Neutrophil (primary cell): ENCODE data around the gene ZBTB9.
"Not testable (repeated sequence)": the region's sequence is repeated elsewhere in the genome, so short reads cannot be mapped to it uniquely, and the experiment has no call there.

ENCODE experiments used
- H3K27ac ChIP-seq: fragments of 200-600 bp; sonication (generic); 2 replicates; pipeline ENCODE4 v1.5.1; 2016; ENCODE audit warnings: mild to moderate bottlenecking, moderate library complexity
- H3K27me3 ChIP-seq: fragments of 200-600 bp; sonication (generic); 2 replicates; pipeline ENCODE4 v1.6.0; 2016; ENCODE audit warnings: mild to moderate bottlenecking
- H3K36me3 ChIP-seq: fragments of 200-600 bp; sonication (generic); 2 replicates; pipeline ENCODE4 v1.5.1; 2017
- H3K4me1 ChIP-seq, 2 experiments: fragments of 200-600 bp in 1 of 2; sonication (generic) in 1 of 2; 1 replicate in 1 of 2; 2 replicates in 1 of 2; pipeline versions ENCODE4 v1.5.1 to v1.6.1; 2013 to 2016; ENCODE audit warnings: low read depth in 1 of 2, low read length in 1 of 2, mild to moderate bottlenecking in 1 of 2, moderate library complexity in 1 of 2; ENCODE audit not compliant: control insufficient read depth in 1 of 2, insufficient read depth in 1 of 2
- H3K4me3 ChIP-seq, 2 experiments: fragments of 200-600 bp in 1 of 2; sonication (generic) in 1 of 2; 1 replicate in 1 of 2; 2 replicates in 1 of 2; pipeline ENCODE4 v1.5.1; 2013 to 2016; ENCODE audit warnings: low read depth in 1 of 2, low read length in 1 of 2, mild to moderate bottlenecking in 1 of 2, moderate library complexity in 1 of 2
- H3K9me3 ChIP-seq: fragments of 200-600 bp; sonication (generic); 2 replicates; pipeline ENCODE4 v1.5.1; 2016
- CTCF ChIP-seq: fragments of 200-600 bp; sonication (generic); IDR thresholded peaks from 2 replicates; pipeline ENCODE4 v1.5.1; 2016; ENCODE audit warnings: antibody characterized with exemption

Gene ZBTB9

GRCh38 chr6:33466075-33466735 lies 11.8 kb downstream of the ZBTB9 start:
- Histone ChIP-seq H3K27ac (no peak overlapping the region), H3K4me1 (no peaks in the 10 kb centered on the region), H3K4me3 (no peak overlapping the region), H3K36me3 (no peaks in the 10 kb centered on the region), H3K27me3 (no peaks in the 10 kb centered on the region), H3K9me3 (no peaks in the 10 kb centered on the region)
- no peak for TF ChIP-seq CTCF

GRCh38 chr6:33467091-33467490 lies 12.7 kb downstream of the ZBTB9 start:
- no peak overlapping the region for H3K27ac ChIP-seq
- no peaks in the 10 kb centered on the region for H3K36me3 ChIP-seq
- no peaks in the 10 kb centered on the region for H3K9me3 ChIP-seq
- H3K4me1 ChIP-seq = no peaks in the 10 kb centered on the region
- no peaks in the 10 kb centered on the region for H3K27me3 ChIP-seq
- no peak overlapping the region for H3K4me3 ChIP-seq
- no peak for TF ChIP-seq CTCF

GRCh38 chr6:33469661-33470060 lies 15.3 kb downstream of the ZBTB9 start:
- H3K27me3 ChIP-seq = no peaks in the 10 kb centered on the region
- H3K4me1 ChIP-seq = no peaks in the 10 kb centered on the region
- TF ChIP-seq CTCF = no peak

GRCh38 chr6:33477864-33478263 lies 23.5 kb downstream of the ZBTB9 start:
- Histone ChIP-seq H3K4me1 (no peaks in the 10 kb centered on the region), H3K9me3 (no peaks in the 10 kb centered on the region), H3K27ac (no peak overlapping the region), H3K4me3 (no peak overlapping the region), H3K36me3 (no peaks in the 10 kb centered on the region), H3K27me3 (peaks cover 27% of the 10 kb centered on the region)
- no peak for TF ChIP-seq CTCF

More at GRCh38 chr6:33469661-33470060, 15.3 kb downstream of the ZBTB9 start:
- Histone ChIP-seq H3K36me3 (no peaks in the 10 kb centered on the region), H3K4me3 (no peak overlapping the region), H3K9me3 (no peaks in the 10 kb centered on the region), H3K27ac (no peak overlapping the region)

GRCh38 chr6:33481192-33481591 lies 26.8 kb downstream of the ZBTB9 start:
- no peaks in the 10 kb centered on the region for H3K36me3 ChIP-seq
- H3K27me3 ChIP-seq = peaks cover 27% of the 10 kb centered on the region
- H3K4me1 ChIP-seq = no peaks in the 10 kb centered on the region
- TF ChIP-seq CTCF = no peak
- no peak overlapping the region for H3K27ac ChIP-seq
- no peaks in the 10 kb centered on the region for H3K9me3 ChIP-seq
- no peak overlapping the region for H3K4me3 ChIP-seq

GRCh38 chr6:33482620-33483019 lies 28.2 kb downstream of the ZBTB9 start:
- H3K9me3 ChIP-seq, H3K36me3 ChIP-seq, H3K27ac ChIP-seq, H3K4me3 ChIP-seq, H3K4me1 ChIP-seq: not testable (repeated sequence)
- H3K27me3 ChIP-seq = peaks cover 21% of the 10 kb centered on the region
